ENCODE measurements around the gene CGB2. TPM values are rescaled to one million over a fixed set of nuclear protein-coding genes. Genes with fewer than 3 reads are reported as not detected.

Gene CGB2
- total and polyA plus RNA-seq, 9 of the 15 experiments (the other 6 are each of a cell fraction or from before 2014, with no cell fraction given) = 0.22 TPM; not detected in 8

GRCh38 chr19:49020931-49021895 lies 10.5 kb upstream of the CGB2 start (continued):
- TF ChIP-seq ATF4 (CRISPR knock-in tag; IDR thresholded peaks at IDR 0.05) (no peak), CGGBP1 (CRISPR knock-in tag; IDR thresholded peaks at IDR 0.05) (no peak), TAF7 (tag; IDR thresholded peaks at IDR 0.05) (no peak), PHB (CRISPR knock-in tag; IDR thresholded peaks at IDR 0.05) (no peak), POLR2B (IDR thresholded peaks at IDR 0.05; ENCODE audit: low read depth, partially characterized antibody) (no peak), PREB (CRISPR knock-in tag; IDR thresholded peaks at IDR 0.05) (no peak), NFE2L1 (tag; IDR thresholded peaks at IDR 0.05; ENCODE audit: borderline replicate concordance, low read depth) (no peak), IRF2 (CRISPR knock-in tag; IDR thresholded peaks at IDR 0.05) (no peak), BHLHE40 (IDR thresholded peaks at IDR 0.05; ENCODE audit: low read length) (peak; percentile 53), PHTF2 (CRISPR knock-in tag; IDR thresholded peaks at IDR 0.05) (no peak), FOXJ3 (CRISPR knock-in tag; IDR thresholded peaks at IDR 0.05) (no peak), DDX20 (tag; IDR thresholded peaks at IDR 0.05; ENCODE audit: low read depth) (no peak), JUND (IDR thresholded peaks at IDR 0.05; ENCODE audit: borderline replicate concordance, low read depth, low read length) (peak; percentile 69), JUND (tag; IDR thresholded peaks at IDR 0.05; ENCODE audit: borderline replicate concordance, low read depth, low read length) (peak; percentile 0; the same call in 1 of the 3 replicates), TSHZ1 (CRISPR knock-in tag; IDR thresholded peaks at IDR 0.05) (no peak), SAFB2 (IDR thresholded peaks at IDR 0.05; ENCODE audit: borderline replicate concordance, low read depth, low read length, severe bottlenecking) (no peak), RAD21 (CRISPR knock-in tag; conservative IDR thresholded peaks at IDR 0.05 in 1 of 2, IDR thresholded peaks at IDR 0.05 in 1 of 2) (no peak), ZFX (CRISPR knock-in tag; IDR thresholded peaks at IDR 0.05) (no peak), MLX (CRISPR knock-in tag; conservative IDR thresholded peaks at IDR 0.05) (no peak), ZNF589 (CRISPR knock-in tag; IDR thresholded peaks at IDR 0.05; ENCODE audit: low read depth) (no peak), ZNF121 (CRISPR knock-in tag; conservative IDR thresholded peaks at IDR 0.05) (no peak)

All from K562 (cell line).